Measurements from ENCODE around the gene TAC3.
"Not testable (repeated sequence)": the region's sequence is repeated elsewhere in the genome, so short reads cannot be mapped to it uniquely, and the experiment has no call there.

Gene TAC3

GRCh38 chr12:57016348-57016747, at the start of gene TAC3:
Gene TAC3 (minus strand): TSS chr12:57016529. CDS start chr12:57015797, 732 bp downstream.
- DNase-seq (ENCODE audit: low read depth in 2 of 2), result no peak

GRCh38 chr12:57063991-57064685, 47.8 kb upstream of the TAC3 start:
- peak in 1 of 2 experiments; percentile 27 for DNase-seq (ENCODE audit: low read depth in 2 of 2)

- DNase-seq (ENCODE audit: low read depth in 2 of 2), result no peak
Measured at GRCh38 chr12:57058454-57058853, 42.1 kb upstream of the TAC3 start.

GRCh38 chr12:57057067-57057751, 40.9 kb upstream of the TAC3 start:
- no peak for DNase-seq (ENCODE audit: low read depth in 2 of 2)

- no peak for DNase-seq (ENCODE audit: low read depth in 2 of 2)
Measured at GRCh38 chr12:57055824-57056223, 39.5 kb upstream of the TAC3 start.

GRCh38 chr12:57053901-57054300, 37.6 kb upstream of the TAC3 start:
- DNase-seq (ENCODE audit: low read depth in 2 of 2), result not testable (repeated sequence)

GRCh38 chr12:57053146-57053545, 36.8 kb upstream of the TAC3 start:
- not testable (repeated sequence) for DNase-seq (ENCODE audit: low read depth in 2 of 2)

- DNase-seq (ENCODE audit: low read depth in 2 of 2), result no peak
Measured at GRCh38 chr12:57051011-57051410, 34.7 kb upstream of the TAC3 start.

GRCh38 chr12:57049890-57050289, 33.6 kb upstream of the TAC3 start, which contains the start of gene MYO1A:
Gene MYO1A (minus strand): TSS chr12:57050129. CDS start chr12:57048323, 1,806 bp downstream.
- DNase-seq (ENCODE audit: low read depth in 2 of 2), result no peak

- no peak for DNase-seq (ENCODE audit: low read depth in 2 of 2)
Measured at GRCh38 chr12:57049119-57049446, 32.8 kb upstream of the TAC3 start.

- no peak for DNase-seq (ENCODE audit: low read depth in 2 of 2)
Measured at GRCh38 chr12:57048423-57049118, 32.2 kb upstream of the TAC3 start.

GRCh38 chr12:57047981-57048380, 31.7 kb upstream of the TAC3 start:
- DNase-seq (ENCODE audit: low read depth in 2 of 2), result no peak

- DNase-seq (ENCODE audit: low read depth in 2 of 2), result peak in 1 of 2 experiments; percentile 38
Measured at GRCh38 chr12:57046947-57047890, 30.9 kb upstream of the TAC3 start.

GRCh38 chr12:57046086-57046791, 29.9 kb upstream of the TAC3 start:
- no peak for DNase-seq (ENCODE audit: low read depth in 2 of 2)

GRCh38 chr12:57044889-57045288, 28.6 kb upstream of the TAC3 start:
- no peak for DNase-seq (ENCODE audit: low read depth in 2 of 2)

- no peak for DNase-seq (ENCODE audit: low read depth in 2 of 2)
Measured at GRCh38 chr12:57044468-57044867, 28.1 kb upstream of the TAC3 start.

GRCh38 chr12:57042695-57043094, 26.4 kb upstream of the TAC3 start:
- DNase-seq (ENCODE audit: low read depth in 2 of 2), result no peak

- no peak for DNase-seq (ENCODE audit: low read depth in 2 of 2)
Measured at GRCh38 chr12:57040750-57041149, 24.4 kb upstream of the TAC3 start.

GRCh38 chr12:57040211-57040610, 23.9 kb upstream of the TAC3 start:
- no peak for DNase-seq (ENCODE audit: low read depth in 2 of 2)

GRCh38 chr12:57039016-57039798, 22.9 kb upstream of the TAC3 start:
- DNase-seq (ENCODE audit: low read depth in 2 of 2), result no peak
